A673 (cell line): Measurements from ENCODE around the gene ASB13.

Experiments
- EZH2 ChIP-seq: fragments of 200-600 bp; sonication (generic); IDR thresholded peaks from 2 replicates; pipeline ENCODE4 v1.6.1; 2017; ENCODE audit warnings: borderline replicate concordance, low read depth, mild to moderate bottlenecking, mixed read lengths, antibody characterized with exemption, low read length; ENCODE audit not compliant: poor library complexity, severe bottlenecking
- TF ChIP-seq, protein P1 (sequence below): fragments of 300-800, 200-600 bp; sonication (generic); conservative IDR thresholded peaks from 2 replicates; pipeline ENCODE4 v1.5.1; 2017; ENCODE audit warnings: low read depth, mild to moderate bottlenecking, antibody characterized with exemption, low read length, moderate library complexity, mixed read lengths

- TF ChIP-seq, protein P1, sequence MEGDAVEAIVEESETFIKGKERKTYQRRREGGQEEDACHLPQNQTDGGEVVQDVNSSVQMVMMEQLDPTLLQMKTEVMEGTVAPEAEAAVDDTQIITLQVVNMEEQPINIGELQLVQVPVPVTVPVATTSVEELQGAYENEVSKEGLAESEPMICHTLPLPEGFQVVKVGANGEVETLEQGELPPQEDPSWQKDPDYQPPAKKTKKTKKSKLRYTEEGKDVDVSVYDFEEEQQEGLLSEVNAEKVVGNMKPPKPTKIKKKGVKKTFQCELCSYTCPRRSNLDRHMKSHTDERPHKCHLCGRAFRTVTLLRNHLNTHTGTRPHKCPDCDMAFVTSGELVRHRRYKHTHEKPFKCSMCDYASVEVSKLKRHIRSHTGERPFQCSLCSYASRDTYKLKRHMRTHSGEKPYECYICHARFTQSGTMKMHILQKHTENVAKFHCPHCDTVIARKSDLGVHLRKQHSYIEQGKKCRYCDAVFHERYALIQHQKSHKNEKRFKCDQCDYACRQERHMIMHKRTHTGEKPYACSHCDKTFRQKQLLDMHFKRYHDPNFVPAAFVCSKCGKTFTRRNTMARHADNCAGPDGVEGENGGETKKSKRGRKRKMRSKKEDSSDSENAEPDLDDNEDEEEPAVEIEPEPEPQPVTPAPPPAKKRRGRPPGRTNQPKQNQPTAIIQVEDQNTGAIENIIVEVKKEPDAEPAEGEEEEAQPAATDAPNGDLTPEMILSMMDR, result no peak
- TF ChIP-seq EZH2, result no peak
These were observed 26.4 kb downstream of the ASB13 start for GRCh38 chr10:5640036-5640435.
